Measurements from ENCODE around the gene RDH13. TPM values are rescaled to one million over a fixed set of nuclear protein-coding genes. Genes with fewer than 3 reads are reported as not detected.
"Not testable (repeated sequence)": the region's sequence is repeated elsewhere in the genome, so short reads cannot be mapped to it uniquely, and the experiment has no call there.

The RDH13 gene, protein sequence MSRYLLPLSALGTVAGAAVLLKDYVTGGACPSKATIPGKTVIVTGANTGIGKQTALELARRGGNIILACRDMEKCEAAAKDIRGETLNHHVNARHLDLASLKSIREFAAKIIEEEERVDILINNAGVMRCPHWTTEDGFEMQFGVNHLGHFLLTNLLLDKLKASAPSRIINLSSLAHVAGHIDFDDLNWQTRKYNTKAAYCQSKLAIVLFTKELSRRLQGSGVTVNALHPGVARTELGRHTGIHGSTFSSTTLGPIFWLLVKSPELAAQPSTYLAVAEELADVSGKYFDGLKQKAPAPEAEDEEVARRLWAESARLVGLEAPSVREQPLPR
- 6.5 and 8.7 TPM in 2 replicates for total RNA-seq (2014; rRNA removed)
- 5.5 TPM for polyA plus RNA-seq (2012)

DNA sequence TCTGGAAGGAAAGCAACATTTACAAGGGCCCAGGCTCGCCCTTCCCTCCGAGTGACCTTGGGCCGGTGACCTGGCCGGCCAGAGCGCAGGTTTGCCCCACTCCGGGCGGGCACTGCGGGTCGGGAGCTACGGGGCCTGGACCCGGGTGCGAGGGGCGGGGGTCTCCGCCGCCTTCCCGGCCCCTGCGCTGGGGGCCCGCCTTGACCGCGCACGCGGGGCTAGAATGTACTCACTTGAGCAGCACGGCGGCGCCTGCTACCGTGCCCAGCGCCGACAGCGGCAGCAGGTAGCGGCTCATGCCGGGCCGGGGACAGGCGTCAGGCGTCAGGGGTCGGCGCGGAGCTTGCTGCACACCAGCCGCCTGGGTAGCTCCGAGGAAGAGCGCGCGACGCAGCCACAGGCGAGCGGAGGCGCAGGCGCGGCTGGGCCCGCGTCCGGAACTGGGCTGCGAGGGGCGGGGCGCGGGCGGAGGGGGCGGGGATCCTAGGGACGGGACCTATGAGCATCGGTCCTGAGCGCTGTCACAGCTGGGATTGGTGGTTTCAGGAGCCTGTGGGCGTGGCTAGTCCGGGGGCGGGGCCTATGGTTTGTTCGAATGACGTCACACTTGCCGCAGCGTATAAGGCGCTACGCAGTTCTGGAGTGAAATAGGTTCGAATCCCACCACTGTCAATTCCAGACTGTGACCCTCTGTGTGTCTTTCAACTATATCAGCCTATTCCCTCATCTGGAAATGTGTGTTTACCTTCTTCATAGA is at the start of gene RDH13:
Gene RDH13, minus strand, starts transcription at position 414 of the 757 bp plus-strand sequence. Its CDS starts 116 bp downstream, at position 298.
- DNase-seq (ENCODE audit: low read depth), result peak; percentile 80

DNA sequence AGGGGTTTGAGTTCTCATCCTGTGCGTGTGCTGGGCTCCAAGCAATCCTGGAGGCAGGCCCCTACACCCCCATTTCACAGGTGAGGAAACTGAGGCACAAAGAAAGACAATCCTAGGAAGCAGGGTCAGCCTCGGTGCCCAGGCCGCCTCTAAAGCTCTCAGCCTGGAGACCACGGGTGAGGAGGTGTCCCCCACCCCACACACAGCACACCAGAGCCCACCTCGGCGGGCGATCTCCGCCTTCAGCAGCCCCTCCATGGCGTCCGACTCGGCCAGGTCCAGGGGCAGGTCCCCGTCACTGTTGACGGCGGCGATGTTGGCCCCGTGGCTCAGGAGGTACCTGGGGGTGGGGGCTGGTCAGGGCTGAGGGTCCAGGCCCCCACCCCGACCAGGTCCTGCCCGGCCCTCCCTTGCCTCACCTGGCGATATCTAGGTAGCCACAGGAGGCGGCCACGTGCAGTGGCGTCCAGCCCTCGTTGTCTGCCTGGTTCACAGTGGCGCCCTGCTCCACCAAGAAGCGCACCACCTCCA is 49.4 kb upstream of the RDH13 start:
- DNase-seq (ENCODE audit: low read depth), result no peak

DNA sequence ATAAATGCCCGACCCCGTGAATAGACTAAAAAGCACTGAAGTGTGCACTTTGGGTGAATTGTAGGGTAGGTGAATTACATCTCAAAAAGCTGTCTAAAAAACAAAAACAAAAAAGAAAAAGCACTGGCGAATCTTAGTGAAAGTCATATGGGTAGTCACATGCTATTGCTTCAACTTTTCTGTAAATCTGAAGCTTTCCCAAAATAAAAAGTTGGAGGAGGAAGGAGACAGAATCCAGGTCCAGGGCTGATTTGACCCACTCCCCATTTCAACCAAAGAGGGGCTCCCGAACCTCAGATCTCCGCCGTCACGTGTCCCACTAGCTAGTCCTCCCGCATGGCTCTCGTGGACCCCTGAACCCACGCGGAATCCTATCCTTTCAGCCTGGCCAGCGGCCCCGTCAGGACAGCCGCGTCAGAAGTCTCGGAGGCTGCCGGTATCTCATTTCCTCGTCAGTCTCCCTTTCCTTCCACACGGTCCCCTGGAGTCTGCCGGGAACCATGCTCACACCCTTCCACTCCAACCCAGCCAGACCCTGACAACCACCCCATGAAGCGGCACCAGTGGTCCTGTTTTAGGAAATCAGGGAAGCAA is 48.4 kb upstream of the RDH13 start:
- no peak for DNase-seq (ENCODE audit: low read depth)

DNA sequence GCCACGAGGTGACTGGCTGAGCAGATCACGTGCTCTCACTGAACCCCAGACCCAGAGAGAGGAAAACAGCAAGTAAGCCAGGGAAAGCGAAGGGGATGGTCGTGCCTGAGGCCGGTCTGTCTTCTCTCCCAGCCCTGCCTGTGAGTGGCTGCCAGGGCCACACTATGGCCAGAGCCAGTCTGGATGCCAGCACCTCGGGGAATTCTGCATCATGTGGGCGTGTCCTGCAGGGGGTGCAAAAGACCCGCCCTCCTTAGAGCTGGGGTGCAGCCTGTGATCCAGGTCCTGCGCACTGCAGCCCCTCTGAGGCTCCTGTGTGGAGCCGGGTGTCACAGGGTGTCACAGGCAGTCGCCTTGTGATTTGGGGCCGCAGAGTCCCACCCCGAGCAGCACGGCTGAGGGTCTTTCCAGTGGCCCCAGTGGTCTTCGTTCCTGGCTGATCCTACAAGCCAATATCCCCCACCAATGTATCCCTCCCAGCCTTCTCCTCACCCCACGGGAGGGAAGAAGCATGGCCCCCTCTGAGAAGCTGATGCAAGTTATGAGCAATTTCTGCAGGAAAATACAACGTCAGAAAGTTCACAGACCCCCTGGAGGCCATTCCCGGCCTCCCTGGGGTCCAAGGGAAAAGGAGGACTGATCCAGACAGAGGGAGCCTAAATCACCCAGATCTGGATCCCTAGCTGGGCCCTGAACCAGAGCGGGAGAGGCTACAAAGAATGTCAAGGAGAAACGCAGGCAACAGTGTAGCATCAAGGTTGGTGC is 46.8 kb upstream of the RDH13 start:
- no peak for DNase-seq (ENCODE audit: low read depth)

DNA sequence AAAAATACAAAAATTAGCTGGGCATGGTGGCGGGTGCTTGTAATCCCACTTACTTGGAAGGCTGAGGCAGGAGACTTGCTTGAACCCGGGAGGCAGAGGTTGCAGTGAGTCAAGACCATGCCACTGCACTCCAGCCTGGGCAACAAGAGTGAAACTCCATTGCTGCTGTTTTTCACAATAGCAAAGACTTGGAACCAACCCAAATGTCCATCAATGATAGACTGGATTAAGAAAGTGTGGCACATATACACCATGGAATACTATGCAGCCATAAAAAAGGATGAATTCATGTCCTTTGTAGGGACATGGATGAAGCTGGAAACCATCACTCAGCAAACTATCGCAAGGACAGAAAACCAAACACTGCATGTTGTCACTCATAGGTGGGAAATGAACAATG is 44.3 kb upstream of the RDH13 start:
- not testable (repeated sequence) for DNase-seq (ENCODE audit: low read depth)

DNA sequence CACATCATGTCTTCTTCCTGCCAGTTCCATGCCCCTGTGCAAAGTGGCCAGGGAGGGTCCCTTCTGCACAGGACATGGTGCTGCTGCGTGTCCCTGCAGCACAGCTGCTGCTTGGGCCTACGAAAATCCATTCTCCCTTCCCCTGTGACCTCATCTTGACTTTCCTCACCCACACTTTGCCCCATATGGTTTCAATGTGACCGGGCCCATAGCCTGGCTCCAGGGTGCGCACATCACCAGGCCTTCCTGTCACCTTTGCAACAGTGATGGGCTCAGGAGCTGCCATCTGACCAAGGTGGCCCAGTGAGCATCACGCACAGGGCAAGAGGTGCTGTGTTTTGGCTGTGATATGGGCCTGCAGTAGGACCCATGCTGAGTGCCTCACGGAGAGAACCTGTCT is 43.6 kb upstream of the RDH13 start:
- DNase-seq (ENCODE audit: low read depth), result no peak

DNA sequence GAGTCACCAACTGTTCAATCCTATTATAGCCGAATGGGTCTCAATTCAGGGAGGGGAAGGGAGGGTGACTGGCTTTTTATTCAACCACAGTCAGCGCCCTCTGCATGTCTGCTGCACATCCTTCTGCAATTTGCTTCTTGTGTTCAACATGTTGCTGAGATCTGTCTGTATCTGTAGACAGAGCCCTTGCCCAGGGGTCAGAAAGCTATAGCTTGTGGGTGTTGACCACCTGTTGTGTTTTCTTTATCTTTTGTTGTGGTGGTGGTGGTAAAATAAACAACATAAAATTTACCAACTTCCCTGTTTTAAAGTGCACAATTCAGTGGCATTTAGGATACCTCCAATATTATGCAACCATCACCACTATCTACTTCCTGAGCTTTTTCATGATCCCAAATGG is 42.3 kb upstream of the RDH13 start:
- DNase-seq (ENCODE audit: low read depth), result no peak

DNA sequence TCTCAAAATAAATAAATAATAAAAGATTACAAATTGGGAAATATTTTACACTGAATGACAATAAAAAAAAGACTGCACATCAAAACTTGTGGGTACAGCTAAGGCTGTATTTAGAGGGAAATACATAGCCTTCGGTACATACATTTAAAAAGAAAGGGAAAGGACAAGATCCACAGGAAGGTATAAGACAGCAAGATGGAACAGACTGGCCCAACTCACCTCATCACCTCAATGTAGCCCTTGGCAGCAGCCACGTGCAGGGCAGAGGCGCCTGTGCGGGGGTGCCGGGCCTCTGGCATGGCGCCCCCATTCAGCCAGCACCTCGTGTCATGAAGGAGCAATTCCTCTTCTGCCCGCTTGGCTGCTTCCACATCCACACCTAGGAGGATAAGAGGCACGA is 40.2 kb upstream of the RDH13 start:
- DNase-seq (ENCODE audit: low read depth), result no peak

DNA sequence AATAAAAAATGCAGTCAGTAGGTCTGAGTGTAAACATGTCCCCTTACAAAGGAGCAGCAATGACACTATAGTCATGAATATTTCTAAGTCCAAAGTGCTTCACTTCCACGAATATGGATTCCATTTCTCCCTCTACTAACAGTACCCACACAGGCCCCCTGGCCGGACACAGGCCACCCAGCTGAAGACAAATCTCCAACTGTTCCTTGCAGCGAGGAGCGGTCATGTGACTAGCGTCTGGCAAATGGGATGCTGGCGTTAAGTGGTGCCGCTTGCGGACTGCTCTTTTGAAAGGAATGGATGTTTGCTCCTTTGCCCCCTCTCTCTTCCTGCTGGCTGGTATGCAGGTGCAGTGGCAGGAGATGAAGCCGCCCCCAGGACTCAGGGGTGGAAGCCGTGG is 38.3 kb upstream of the RDH13 start:
- DNase-seq (ENCODE audit: low read depth), result no peak

DNA sequence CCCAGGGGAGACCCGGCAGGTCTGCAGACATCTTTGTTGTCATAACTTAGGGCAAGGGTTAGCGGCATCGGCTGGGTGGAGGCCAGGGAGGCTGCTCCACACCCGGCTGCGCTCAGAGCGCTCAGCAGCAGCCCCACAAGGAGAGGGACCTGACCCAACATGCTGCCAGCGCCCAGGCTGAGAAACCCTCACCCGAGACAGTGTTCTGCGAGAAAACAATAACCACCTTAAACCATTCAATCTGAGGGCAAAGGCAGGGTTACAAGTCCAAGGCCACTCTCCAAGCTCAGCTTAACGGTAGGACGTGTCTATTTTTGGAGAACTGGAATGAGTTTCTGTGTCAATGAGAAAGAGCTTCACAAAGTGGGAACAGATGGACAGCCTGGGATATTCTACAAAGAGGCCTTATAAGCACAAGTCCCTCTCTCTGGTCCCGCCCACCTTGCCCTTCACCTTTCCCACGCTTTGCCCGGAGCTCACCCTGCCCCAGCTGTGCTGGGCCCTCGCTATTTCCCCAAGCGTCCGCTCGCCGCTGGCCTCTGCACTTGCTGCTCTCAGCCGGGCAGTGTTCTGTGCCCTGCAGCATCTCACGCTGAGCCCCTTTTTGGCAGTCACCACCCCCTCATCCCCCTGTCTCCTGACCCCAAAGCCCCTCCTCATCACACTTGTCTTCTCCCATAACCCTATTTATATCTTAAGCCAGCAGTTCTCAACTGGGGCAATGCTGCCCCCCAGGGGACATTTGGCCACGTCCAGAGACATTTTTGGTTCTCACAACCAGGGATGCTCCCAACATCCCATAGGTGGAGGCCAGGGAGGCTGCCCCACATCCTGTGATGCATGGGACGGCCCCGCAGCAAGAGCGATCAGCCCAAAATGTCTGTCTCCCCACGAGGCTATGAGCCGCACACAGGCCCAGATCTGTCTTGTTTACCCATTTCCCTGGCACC is 36.9 kb upstream of the RDH13 start:
- no peak for DNase-seq (ENCODE audit: low read depth)

DNA sequence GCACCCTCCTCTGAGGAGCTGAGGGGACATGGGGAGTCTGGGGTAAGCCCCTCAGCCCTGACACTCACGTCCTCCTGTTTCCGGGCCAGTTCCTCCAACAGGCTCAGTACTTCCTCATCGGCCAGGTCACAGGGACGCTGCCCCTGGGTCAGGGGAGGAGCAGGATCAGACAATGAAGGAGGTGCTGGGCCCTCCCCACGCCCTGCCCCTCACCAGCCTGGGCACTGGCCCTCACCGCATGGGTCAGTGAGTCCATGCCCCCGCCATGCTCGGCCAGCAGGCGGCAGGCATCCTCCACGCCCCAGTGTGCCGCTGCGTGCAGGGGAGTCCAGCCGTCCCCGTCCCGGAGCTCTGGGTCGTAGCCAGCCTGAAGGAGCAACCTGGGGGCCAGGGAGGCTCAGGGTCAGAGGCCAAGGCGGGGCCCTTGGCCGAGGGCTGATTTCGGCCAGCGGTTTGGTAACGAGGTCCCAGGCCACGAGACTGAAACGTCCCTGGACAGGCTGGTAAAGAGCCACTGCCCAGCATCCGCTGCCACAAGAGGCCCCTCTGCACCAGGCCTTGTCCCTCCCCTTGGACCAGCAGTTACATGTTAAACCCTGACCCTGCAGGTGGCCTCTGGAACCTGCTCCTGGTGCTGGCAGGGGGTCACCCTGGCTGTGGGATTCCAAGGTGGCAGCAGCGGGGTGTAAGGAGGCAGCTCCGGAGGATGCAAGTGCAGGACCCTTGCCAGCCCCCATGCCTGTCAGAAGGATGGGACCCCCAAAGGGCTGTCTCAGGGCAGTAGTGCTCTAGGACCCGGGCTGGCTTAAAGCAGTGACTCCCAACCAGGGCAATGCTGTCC is 36.0 kb upstream of the RDH13 start:
- DNase-seq (ENCODE audit: low read depth), result no peak

DNA sequence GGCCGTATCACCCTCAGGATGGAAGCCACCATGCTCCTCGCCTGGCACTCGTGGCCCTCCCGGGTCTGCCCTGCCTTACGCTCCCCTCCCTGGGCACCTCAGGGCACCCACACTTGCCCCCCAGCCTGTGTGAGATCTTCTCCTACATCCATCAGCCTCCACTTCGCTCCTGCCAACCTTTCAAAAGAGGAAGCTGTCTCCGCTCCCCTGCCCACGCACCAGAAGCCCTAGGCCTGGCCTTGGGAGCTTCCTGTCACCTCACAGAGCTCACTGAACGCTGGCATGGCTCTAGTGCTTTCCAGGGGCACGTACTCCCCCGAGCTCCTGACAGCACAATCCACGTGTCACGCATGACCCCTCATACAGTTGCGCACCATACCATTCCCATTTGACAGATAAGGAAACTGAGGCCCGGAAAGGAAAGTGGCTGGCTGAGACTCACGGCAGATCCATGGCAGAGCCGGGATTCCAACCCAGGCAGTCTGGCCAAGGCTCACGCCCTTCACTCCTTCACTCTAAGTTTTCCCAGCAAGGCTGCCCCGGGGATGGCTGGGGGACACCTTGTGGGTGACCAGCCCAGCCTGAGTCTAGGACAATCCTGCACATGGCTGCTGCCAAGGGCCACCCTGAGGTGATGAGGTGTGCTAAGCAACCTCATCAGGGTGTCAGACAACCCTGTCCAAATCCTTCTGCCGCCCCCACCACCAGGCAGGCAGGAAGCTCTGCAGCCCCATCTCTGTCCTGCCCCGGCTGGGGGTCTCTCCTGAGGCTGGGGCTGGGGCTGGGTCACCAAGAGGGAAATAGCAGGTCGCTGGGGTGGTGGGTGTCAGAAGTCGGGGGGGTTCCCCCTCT is 35.1 kb upstream of the RDH13 start:
- DNase-seq (ENCODE audit: low read depth), result no peak

DNA sequence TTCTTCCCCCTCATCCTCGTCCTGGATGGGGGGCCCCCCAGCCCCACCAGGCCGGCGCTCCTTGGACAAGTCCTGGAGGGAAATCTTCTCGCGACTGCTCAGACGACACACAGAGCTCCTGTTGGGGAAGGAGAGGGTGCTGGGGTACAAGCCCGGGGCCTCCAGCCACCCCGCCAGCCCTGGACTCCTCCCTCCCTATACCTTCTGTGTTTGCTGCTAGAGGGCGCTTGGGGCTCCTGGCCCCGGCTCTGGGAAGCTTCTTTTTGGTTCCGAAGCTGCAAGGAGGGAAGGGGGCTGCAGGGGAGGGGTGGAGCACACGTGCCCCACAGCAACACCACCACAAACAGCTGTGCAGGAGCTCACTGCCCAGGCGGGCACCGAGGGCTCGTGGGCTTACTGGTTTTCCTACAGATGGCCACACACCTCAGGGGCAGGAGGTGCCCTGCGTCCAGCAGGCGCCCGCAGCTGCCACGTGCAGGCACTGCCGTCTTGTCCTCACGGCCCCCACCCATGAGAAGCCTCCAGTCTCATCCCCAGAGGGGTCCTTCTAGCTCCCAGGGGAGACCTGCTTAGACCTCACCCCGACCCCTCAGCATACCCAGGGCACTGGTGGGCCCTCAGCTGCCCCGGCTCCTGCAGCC is 33.2 kb upstream of the RDH13 start:
- DNase-seq (ENCODE audit: low read depth), result no peak

DNA sequence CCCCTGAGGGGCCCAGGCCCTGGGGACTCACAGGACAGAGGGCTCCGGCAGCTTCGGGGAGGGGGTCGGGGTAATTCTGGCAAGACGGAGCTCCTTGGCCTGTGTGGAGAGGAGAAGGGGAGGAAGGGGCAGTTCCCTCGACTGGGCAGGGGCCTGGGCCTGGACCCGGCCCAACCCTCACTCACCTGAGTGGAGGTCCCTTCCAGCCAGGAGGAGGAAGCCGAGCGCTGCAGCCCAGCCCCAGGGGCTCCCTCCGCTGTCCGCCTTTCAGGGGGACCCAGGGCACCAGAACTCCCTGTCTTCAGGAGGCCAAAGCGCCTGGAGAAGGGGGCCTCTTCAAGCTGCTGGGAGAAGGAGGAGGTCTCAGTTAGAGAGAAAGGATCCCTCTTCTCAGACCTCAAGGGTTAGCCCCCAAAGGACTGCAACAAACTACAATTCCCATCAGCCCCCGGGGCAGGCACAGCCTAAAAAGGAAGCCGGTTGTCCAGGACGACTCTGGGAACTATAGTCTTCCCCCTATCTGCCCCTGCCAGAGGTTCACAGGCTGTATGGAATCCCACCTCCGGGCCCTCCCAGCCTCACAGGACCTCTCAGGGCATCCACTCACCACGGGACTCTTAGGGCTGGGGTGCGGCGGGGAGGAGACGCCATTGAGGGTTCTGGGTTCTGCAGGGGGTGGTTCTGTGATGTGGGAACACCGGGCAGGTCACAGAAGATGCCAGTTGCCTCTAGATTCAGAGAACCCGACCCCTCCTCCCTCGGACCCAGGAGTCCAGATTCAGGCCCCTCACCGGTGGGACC is 32.5 kb upstream of the RDH13 start:
- no peak for DNase-seq (ENCODE audit: low read depth)

DNA sequence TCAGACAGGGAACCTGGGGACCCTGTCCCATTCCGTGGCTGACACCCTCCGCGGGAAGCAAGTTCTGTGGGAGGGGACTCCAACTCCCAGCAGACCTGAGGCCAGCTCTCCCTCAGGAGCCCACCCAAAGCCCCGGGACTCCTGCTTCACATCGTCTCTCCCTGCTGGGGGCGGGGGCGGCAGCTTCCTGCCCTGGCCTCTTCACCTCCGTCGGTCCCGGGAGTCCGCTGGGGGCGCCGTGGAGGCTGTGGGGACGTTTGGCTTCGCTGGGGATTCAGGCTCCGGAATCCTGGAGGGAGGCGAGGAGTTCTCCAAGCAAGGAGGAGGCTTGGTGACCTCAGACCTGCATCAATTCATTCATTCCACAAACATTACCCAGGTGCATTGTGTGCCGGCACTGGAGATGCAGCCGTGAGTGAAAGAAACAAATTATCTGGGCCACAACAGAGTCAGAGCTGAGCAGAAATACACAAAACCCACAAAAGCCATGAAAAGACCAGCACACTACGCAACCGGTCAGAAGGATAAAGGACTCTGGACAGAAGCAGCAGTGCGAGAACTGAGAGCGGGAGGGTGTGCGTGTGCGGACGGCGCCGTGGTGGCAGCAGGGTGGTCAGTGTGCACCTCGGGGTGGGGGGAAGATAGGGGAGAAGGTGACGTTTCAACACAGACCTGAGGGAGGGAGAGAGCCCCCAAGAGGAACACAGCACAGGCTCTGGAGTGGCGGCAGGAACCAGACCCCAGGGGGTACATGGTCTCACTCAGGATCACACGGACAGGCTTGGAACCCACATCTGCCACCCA is 31.7 kb upstream of the RDH13 start:
- no peak for DNase-seq (ENCODE audit: low read depth)

Measured in LHCN-M2 (cell line).